Neural progenitor cell (in vitro differentiated cells): ENCODE measurements around the gene INAFM1. TPM values are rescaled to one million over a fixed set of nuclear protein-coding genes. Genes with fewer than 3 reads are reported as not detected.

Experiments used
- DNase-seq: peaks from one replicate; pipeline ENCODE4 v3.0.0-alpha.2; 2016; ENCODE audit warnings: low spot score
- H2AFZ ChIP-seq: fragments of 200-600 bp; sonication (generic); replicated peaks from 2 replicates; pipeline ENCODE4 v1.6.1; 2016; ENCODE audit warnings: antibody characterized with exemption
- H3F3A ChIP-seq: fragments of 200-600 bp; sonication (generic); 2 replicates; pipeline ENCODE4 v1.6.1; 2016; ENCODE audit warnings: antibody characterized with exemption, low read depth
- H3K27ac ChIP-seq: fragments of 200-600 bp; sonication (generic); 2 replicates; pipeline ENCODE4 v1.5.1; 2016; ENCODE audit warnings: mild to moderate bottlenecking
- H3K27me3 ChIP-seq: fragments of 200-600 bp; sonication (generic); 2 replicates; pipeline ENCODE4 v1.6.1; 2016; ENCODE audit warnings: mild to moderate bottlenecking, moderate library complexity
- H3K36me3 ChIP-seq: fragments of 200-600 bp; sonication (generic); 2 replicates; pipeline ENCODE4 v1.5.1; 2016
- H3K4me1 ChIP-seq: fragments of 200-600 bp; sonication (generic); 2 replicates; pipeline ENCODE4 v1.6.1; 2016; ENCODE audit warnings: mixed run types
- H3K4me2 ChIP-seq: fragments of 200-600 bp; sonication (generic); 2 replicates; pipeline ENCODE4 v1.6.1; 2016
- H3K4me3 ChIP-seq: fragments of 200-600 bp; sonication (generic); 2 replicates; pipeline ENCODE4 v1.5.1; 2016
- H3K79me2 ChIP-seq: fragments of 200-600 bp; sonication (generic); 2 replicates; pipeline ENCODE4 v1.6.1; 2016; ENCODE audit warnings: low read depth
- H3K9ac ChIP-seq: fragments of 200-600 bp; sonication (generic); 2 replicates; pipeline ENCODE4 v1.6.1; 2016
- H3K9me3 ChIP-seq: fragments of 200-600 bp; sonication (generic); 2 replicates; pipeline ENCODE4 v1.5.1; 2016; ENCODE audit warnings: low read depth
- H4K20me1 ChIP-seq: fragments of 200-600 bp; sonication (generic); 2 replicates; pipeline ENCODE4 v1.6.1; 2016; ENCODE audit warnings: low read depth
- H3K27ac Mint-ChIP-seq: 3 replicates; pipeline ENCODE4 v1.8.0; 2021; ENCODE audit warnings: mixed read lengths
- H3K27me3 Mint-ChIP-seq: 2 replicates; pipeline ENCODE4 v1.8.0; 2022; ENCODE audit warnings: low read depth, mild to moderate bottlenecking, inconsistent platforms, moderate library complexity, mixed read lengths; ENCODE audit not compliant: insufficient read depth
- H3K36me3 Mint-ChIP-seq: 3 replicates; pipeline ENCODE4 v1.8.0; 2021; ENCODE audit warnings: mixed read lengths
- H3K4me1 Mint-ChIP-seq: 3 replicates; pipeline ENCODE4 v1.8.0; 2021; ENCODE audit warnings: mixed read lengths
- H3K4me3 Mint-ChIP-seq: 3 replicates; pipeline ENCODE4 v1.8.0; 2021; ENCODE audit warnings: mild to moderate bottlenecking, moderate library complexity, mixed read lengths
- H3K9me3 Mint-ChIP-seq: 3 replicates; pipeline ENCODE4 v1.8.0; 2020; ENCODE audit warnings: mixed read lengths
- EZH2 ChIP-seq: fragments of 200-600 bp; sonication (generic); IDR thresholded peaks from 2 replicates; pipeline ENCODE4 v1.6.1; 2017; ENCODE audit warnings: antibody characterized with exemption, mild to moderate bottlenecking, moderate library complexity
- EZH2phosphoT487 ChIP-seq: fragments of 200-600 bp; sonication (generic); IDR thresholded peaks from 2 replicates; pipeline ENCODE4 v1.6.1; 2017; ENCODE audit warnings: antibody characterized with exemption
- total RNA-seq: library from RNA; depleted of rRNA; stranded (reverse); fragments of >200 nt; gene quantifications from 2 replicates; pipeline ENCODE4 v1.2.3, GENCODE V29; 2015; ENCODE audit warnings: low replicate concordance
- TF ChIP-seq, protein P1 (sequence below): fragments of 200-600 bp; sonication (generic); IDR thresholded peaks from 2 replicates; pipeline ENCODE4 v1.5.1; 2017; ENCODE audit warnings: antibody characterized with exemption, mild to moderate bottlenecking

The INAFM1 gene
- total RNA-seq, 1 donor from 2014 or later, result not detected

GRCh38 chr19:47316513-47316912 lies 41.8 kb downstream of the INAFM1 start:
- Histone ChIP-seq H3K4me1 (no peaks in the 10 kb centered on the region), H3K27ac (no peak overlapping the region), H3K9ac (no peak overlapping the region), H3K4me2 (no peak overlapping the region), H4K20me1 (no peaks in the 10 kb centered on the region), H3K4me3 (no peak overlapping the region), H3K27me3 (no peaks in the 10 kb centered on the region), H3K79me2 (no peaks in the 10 kb centered on the region), H3K9me3 (no peaks in the 10 kb centered on the region), H3F3A (no peaks in the 10 kb centered on the region), H2AFZ (no peak overlapping the region), H3K36me3 (no peaks in the 10 kb centered on the region)
- no peak for DNase-seq
- Mint-ChIP-seq H3K36me3 (no peaks in the 10 kb centered on the region), H3K27me3 (peaks cover 9% of the 10 kb centered on the region), H3K4me1 (no peaks in the 10 kb centered on the region), H3K4me3 (no peak overlapping the region), H3K9me3 (no peaks in the 10 kb centered on the region), H3K27ac (no peak overlapping the region)
- TF ChIP-seq EZH2phosphoT487 (no peak), EZH2 (no peak)
- TF ChIP-seq, protein P1, sequence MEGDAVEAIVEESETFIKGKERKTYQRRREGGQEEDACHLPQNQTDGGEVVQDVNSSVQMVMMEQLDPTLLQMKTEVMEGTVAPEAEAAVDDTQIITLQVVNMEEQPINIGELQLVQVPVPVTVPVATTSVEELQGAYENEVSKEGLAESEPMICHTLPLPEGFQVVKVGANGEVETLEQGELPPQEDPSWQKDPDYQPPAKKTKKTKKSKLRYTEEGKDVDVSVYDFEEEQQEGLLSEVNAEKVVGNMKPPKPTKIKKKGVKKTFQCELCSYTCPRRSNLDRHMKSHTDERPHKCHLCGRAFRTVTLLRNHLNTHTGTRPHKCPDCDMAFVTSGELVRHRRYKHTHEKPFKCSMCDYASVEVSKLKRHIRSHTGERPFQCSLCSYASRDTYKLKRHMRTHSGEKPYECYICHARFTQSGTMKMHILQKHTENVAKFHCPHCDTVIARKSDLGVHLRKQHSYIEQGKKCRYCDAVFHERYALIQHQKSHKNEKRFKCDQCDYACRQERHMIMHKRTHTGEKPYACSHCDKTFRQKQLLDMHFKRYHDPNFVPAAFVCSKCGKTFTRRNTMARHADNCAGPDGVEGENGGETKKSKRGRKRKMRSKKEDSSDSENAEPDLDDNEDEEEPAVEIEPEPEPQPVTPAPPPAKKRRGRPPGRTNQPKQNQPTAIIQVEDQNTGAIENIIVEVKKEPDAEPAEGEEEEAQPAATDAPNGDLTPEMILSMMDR, result no peak

- no peak overlapping the region for H3K4me2 ChIP-seq
- no peaks in the 10 kb centered on the region for H3F3A ChIP-seq
- H3K4me3 ChIP-seq, result no peak overlapping the region
- Mint-ChIP-seq H3K9me3 (peaks cover 2% of the 10 kb centered on the region), H3K27ac (peak overlapping the region; percentile 53), H3K4me1 (no peaks in the 10 kb centered on the region), H3K36me3 (no peaks in the 10 kb centered on the region), H3K27me3 (peaks cover 10% of the 10 kb centered on the region), H3K4me3 (no peak overlapping the region)
- H3K36me3 ChIP-seq, result no peaks in the 10 kb centered on the region
- no peaks in the 10 kb centered on the region for H3K4me1 ChIP-seq
- no peaks in the 10 kb centered on the region for H3K9me3 ChIP-seq
- H3K27me3 ChIP-seq, result no peaks in the 10 kb centered on the region
- H3K79me2 ChIP-seq, result no peaks in the 10 kb centered on the region
- H3K9ac ChIP-seq, result no peak overlapping the region
- H4K20me1 ChIP-seq, result no peaks in the 10 kb centered on the region
- DNase-seq, result no peak
- H2AFZ ChIP-seq, result no peak overlapping the region
- H3K27ac ChIP-seq, result no peak overlapping the region
- TF ChIP-seq EZH2phosphoT487 (no peak), EZH2 (no peak)
- TF ChIP-seq, protein P1, result no peak
These were observed 45.5 kb downstream of the INAFM1 start for GRCh38 chr19:47319923-47320871.

- H3K27me3 Mint-ChIP-seq, result peaks cover 9% of the 10 kb centered on the region
- H4K20me1 ChIP-seq, result no peaks in the 10 kb centered on the region
- H3K9me3 ChIP-seq, result no peaks in the 10 kb centered on the region
- H3K27me3 ChIP-seq, result no peaks in the 10 kb centered on the region
- H3K4me1 Mint-ChIP-seq, result no peaks in the 10 kb centered on the region
- H3K79me2 ChIP-seq, result no peaks in the 10 kb centered on the region
- H3K36me3 Mint-ChIP-seq, result no peaks in the 10 kb centered on the region
- no peak overlapping the region for H2AFZ ChIP-seq
- DNase-seq, result no peak
- no peak overlapping the region for H3K9ac ChIP-seq
- H3K9me3 Mint-ChIP-seq, result peaks cover 2% of the 10 kb centered on the region
- no peak overlapping the region for H3K4me3 ChIP-seq
- no peak overlapping the region for H3K27ac ChIP-seq
- H3K4me3 Mint-ChIP-seq, result no peak overlapping the region
- H3K36me3 ChIP-seq, result no peaks in the 10 kb centered on the region
- no peaks in the 10 kb centered on the region for H3F3A ChIP-seq
- no peak overlapping the region for H3K27ac Mint-ChIP-seq
- no peaks in the 10 kb centered on the region for H3K4me1 ChIP-seq
- TF ChIP-seq, protein P1, result no peak
- TF ChIP-seq EZH2phosphoT487 (no peak), EZH2 (no peak)
- no peak overlapping the region for H3K4me2 ChIP-seq
These were observed 46.9 kb downstream of the INAFM1 start for GRCh38 chr19:47321630-47322029.
